HAP-1 (cell line): Measurements from ENCODE around the gene AGBL4.
"Not testable (repeated sequence)": the region's sequence is repeated elsewhere in the genome, so short reads cannot be mapped to it uniquely, and the experiment has no call there.

Experiments
- DNase-seq, 2 experiments: peaks; one replicate each; pipeline ENCODE4 v3.0.0-alpha.2; 2016 to 2020; ENCODE audit warnings: low spot score in 2 of 2
- H3K27me3 ChIP-seq: fragments of 250-450 bp; sonication (Bioruptor Pico); 2 replicates; pipeline ENCODE4 v1.5.1; 2020; ENCODE audit warnings: low read depth, mild to moderate bottlenecking, moderate library complexity
- H3K36me3 ChIP-seq: fragments of 250-450 bp; sonication (Bioruptor Pico); replicated peaks from 2 replicates; pipeline ENCODE4 v1.5.1; 2020; ENCODE audit warnings: mild to moderate bottlenecking
- H3K4me1 ChIP-seq: fragments of 250-450 bp; sonication (Bioruptor Pico); 2 replicates; pipeline ENCODE4 v1.5.1; 2020; ENCODE audit warnings: mild to moderate bottlenecking
- H3K4me3 ChIP-seq: fragments of 250-450 bp; sonication (Bioruptor Pico); 2 replicates; pipeline ENCODE4 v1.5.1; 2020; ENCODE audit warnings: mild to moderate bottlenecking, moderate library complexity
- H3K9me3 ChIP-seq: fragments of 250-450 bp; sonication (Bioruptor Pico); 2 replicates; pipeline ENCODE4 v1.5.1; 2020; ENCODE audit warnings: mild to moderate bottlenecking, moderate library complexity
- in situ Hi-C: fragments of 300-500 bp; cut with MboI; formaldehyde crosslinking; loops from 3 replicates; pipeline ENCODE4 v1.14.3; 2020; ENCODE audit warnings: low sequenced_read_pairs, inconsistent platforms, mixed read lengths

AGBL4 gene

GRCh38 chr1:49026230-49026811 lies 997.4 kb downstream of the AGBL4 start:
- H3K36me3 ChIP-seq: no peaks in the 10 kb centered on the region
- no peak for DNase-seq
- no peaks in the 10 kb centered on the region for H3K27me3 ChIP-seq
- H3K4me3 ChIP-seq: no peak overlapping the region
- in situ Hi-C loops: no loop called here
- H3K4me1 ChIP-seq: no peaks in the 10 kb centered on the region
- no peaks in the 10 kb centered on the region for H3K9me3 ChIP-seq

- DNase-seq: no peak
- Histone ChIP-seq H3K27me3 (no peaks in the 10 kb centered on the region), H3K9me3 (no peaks in the 10 kb centered on the region), H3K4me3 (no peak overlapping the region), H3K36me3 (no peaks in the 10 kb centered on the region), H3K4me1 (no peaks in the 10 kb centered on the region)
- in situ Hi-C loops: no loop called here
Observed at GRCh38 chr1:49016030-49016977, 1007.5 kb downstream of the AGBL4 start.

- DNase-seq: no peak
- in situ Hi-C loops: no loop called here
- no peaks in the 10 kb centered on the region for H3K36me3 ChIP-seq
- H3K27me3 ChIP-seq: no peaks in the 10 kb centered on the region
- no peaks in the 10 kb centered on the region for H3K4me1 ChIP-seq
- H3K4me3 ChIP-seq: no peak overlapping the region
- no peaks in the 10 kb centered on the region for H3K9me3 ChIP-seq
Observed at GRCh38 chr1:49013079-49013478, 1010.7 kb downstream of the AGBL4 start.

GRCh38 chr1:49002981-49003380 lies 1020.8 kb downstream of the AGBL4 start:
- H3K27me3 ChIP-seq, H3K4me3 ChIP-seq, H3K9me3 ChIP-seq, in situ Hi-C loops, H3K36me3 ChIP-seq, H3K4me1 ChIP-seq, DNase-seq: not testable (repeated sequence)

GRCh38 chr1:48999321-48999720 lies 1024.4 kb downstream of the AGBL4 start:
- in situ Hi-C loops: no loop called here
- Histone ChIP-seq H3K4me3 (no peak overlapping the region), H3K9me3 (no peaks in the 10 kb centered on the region), H3K27me3 (no peaks in the 10 kb centered on the region), H3K36me3 (no peaks in the 10 kb centered on the region), H3K4me1 (no peaks in the 10 kb centered on the region)
- no peak for DNase-seq

GRCh38 chr1:48996311-48996710 lies 1027.4 kb downstream of the AGBL4 start:
- H3K36me3 ChIP-seq: no peaks in the 10 kb centered on the region
- no peaks in the 10 kb centered on the region for H3K4me1 ChIP-seq
- in situ Hi-C loops: no loop called here
- no peak overlapping the region for H3K4me3 ChIP-seq
- DNase-seq: no peak
- H3K27me3 ChIP-seq: no peaks in the 10 kb centered on the region
- H3K9me3 ChIP-seq: no peaks in the 10 kb centered on the region

GRCh38 chr1:48988633-48989197 lies 1035.0 kb downstream of the AGBL4 start:
- in situ Hi-C loops: no loop called here
- Histone ChIP-seq H3K27me3 (no peaks in the 10 kb centered on the region), H3K4me1 (no peaks in the 10 kb centered on the region), H3K36me3 (no peaks in the 10 kb centered on the region), H3K9me3 (no peaks in the 10 kb centered on the region), H3K4me3 (no peak overlapping the region)
- DNase-seq: no peak

GRCh38 chr1:48979940-48980339 lies 1043.8 kb downstream of the AGBL4 start:
- Histone ChIP-seq H3K27me3 (no peaks in the 10 kb centered on the region), H3K9me3 (no peaks in the 10 kb centered on the region), H3K4me3 (no peak overlapping the region), H3K36me3 (no peaks in the 10 kb centered on the region), H3K4me1 (no peaks in the 10 kb centered on the region)
- no peak for DNase-seq
- in situ Hi-C loops: no loop called here

GRCh38 chr1:48978413-48978812 lies 1045.3 kb downstream of the AGBL4 start:
- Histone ChIP-seq H3K4me1 (no peaks in the 10 kb centered on the region), H3K9me3 (no peaks in the 10 kb centered on the region), H3K4me3 (no peak overlapping the region), H3K27me3 (no peaks in the 10 kb centered on the region), H3K36me3 (no peaks in the 10 kb centered on the region)
- in situ Hi-C loops: no loop called here
- DNase-seq: no peak

GRCh38 chr1:48977273-48977672 lies 1046.5 kb downstream of the AGBL4 start:
- H3K36me3 ChIP-seq: no peaks in the 10 kb centered on the region
- no peaks in the 10 kb centered on the region for H3K27me3 ChIP-seq
- H3K9me3 ChIP-seq: no peaks in the 10 kb centered on the region
- no peaks in the 10 kb centered on the region for H3K4me1 ChIP-seq
- in situ Hi-C loops: no loop called here
- no peak for DNase-seq
- H3K4me3 ChIP-seq: no peak overlapping the region

- DNase-seq: no peak
- Histone ChIP-seq H3K9me3 (no peaks in the 10 kb centered on the region), H3K27me3 (no peaks in the 10 kb centered on the region), H3K36me3 (no peaks in the 10 kb centered on the region), H3K4me3 (no peak overlapping the region), H3K4me1 (no peaks in the 10 kb centered on the region)
- in situ Hi-C loops: no loop called here
Observed at GRCh38 chr1:48969971-48970370, 1053.8 kb downstream of the AGBL4 start.

GRCh38 chr1:48967318-48967717 lies 1056.4 kb downstream of the AGBL4 start:
- no peaks in the 10 kb centered on the region for H3K4me1 ChIP-seq
- no peak for DNase-seq
- no peaks in the 10 kb centered on the region for H3K27me3 ChIP-seq
- in situ Hi-C loops: no loop called here
- H3K36me3 ChIP-seq: no peaks in the 10 kb centered on the region
- H3K4me3 ChIP-seq: no peak overlapping the region
- no peaks in the 10 kb centered on the region for H3K9me3 ChIP-seq

GRCh38 chr1:48966583-48966982 lies 1057.2 kb downstream of the AGBL4 start:
- in situ Hi-C loops: no loop called here
- Histone ChIP-seq H3K27me3 (no peaks in the 10 kb centered on the region), H3K4me3 (no peak overlapping the region), H3K4me1 (no peaks in the 10 kb centered on the region), H3K9me3 (no peaks in the 10 kb centered on the region), H3K36me3 (no peaks in the 10 kb centered on the region)
- DNase-seq: no peak

GRCh38 chr1:48960320-48960719 lies 1063.4 kb downstream of the AGBL4 start:
- H3K9me3 ChIP-seq: no peaks in the 10 kb centered on the region
- DNase-seq: no peak
- in situ Hi-C loops: no loop called here

More at GRCh38 chr1:48960320-48960719, 1063.4 kb downstream of the AGBL4 start:
- Histone ChIP-seq H3K36me3 (no peaks in the 10 kb centered on the region), H3K27me3 (0 out of 2 replicates have a peak, but pooled peaks cover 2% of the 10 kb centered on the region), H3K4me3 (no peak overlapping the region), H3K4me1 (no peaks in the 10 kb centered on the region)
